ENCODE measurements around the gene PPP2R2C. TPM values are rescaled to one million over a fixed set of nuclear protein-coding genes. Genes with fewer than 3 reads are reported as not detected.

Gene PPP2R2C
- total and polyA plus RNA-seq, 11 donors, result 0.22 to 20.0 (median 6.8) TPM

GRCh38 chr4:6502147-6502546 lies 29.7 kb upstream of the PPP2R2C start:
- WGBS, 4 donors, result 64 to 70% (median 67%) methylated on average over 6 of the region's 6 CpGs
- Histone ChIP-seq H3K4me1 (no peaks in the 10 kb centered on the region), H3K27me3 (peaks cover 0 to 10% (median 0%) of the 10 kb centered on the region in 9 donors), H3K36me3 (no peaks in the 10 kb centered on the region), H3K4me3 (no peak overlapping the region), H3K27ac (no peak overlapping the region), H3K9me3 (peaks cover 0 to 27% (median 11%) of the 10 kb centered on the region in 12 donors)
- ATAC-seq (no peak), DNase-seq (no peak)
- no peak for TF ChIP-seq CTCF (IDR thresholded peaks at IDR 0.05)
- no peak for TF ChIP-seq POLR2A (IDR thresholded peaks at IDR 0.05)
- intact Hi-C loops (cut with DNase I), result no loop called here

DNA sequence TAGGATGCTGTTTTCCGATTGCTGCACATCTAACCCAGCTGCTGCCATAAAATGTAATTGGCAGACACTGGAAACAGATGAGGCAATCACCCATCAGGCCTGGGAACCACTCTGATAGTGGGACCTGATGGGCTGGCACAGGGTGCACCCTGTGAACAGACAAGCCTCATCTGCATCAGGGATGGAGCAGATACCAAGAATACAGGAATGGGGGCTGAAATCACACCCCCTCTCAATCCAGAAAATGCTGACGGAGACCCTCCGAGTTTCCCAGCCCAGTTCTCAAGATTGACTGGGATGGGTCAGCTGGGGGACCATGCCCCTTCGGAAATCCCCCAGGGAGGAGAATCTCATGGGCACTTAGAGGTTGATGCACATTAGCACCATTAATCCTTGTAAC lies 28.8 kb upstream of the PPP2R2C start:
- Histone ChIP-seq H3K4me3 (no peak overlapping the region), H3K36me3 (no peaks in the 10 kb centered on the region), H3K9me3 (peaks cover 0 to 25% (median 11%) of the 10 kb centered on the region in 12 donors), H3K27ac (no peak overlapping the region), H3K27me3 (peaks cover 0 to 10% (median 0%) of the 10 kb centered on the region in 9 donors), H3K4me1 (no peaks in the 10 kb centered on the region)
- intact Hi-C loops (cut with DNase I), result no loop called here
- no peak for TF ChIP-seq CTCF (IDR thresholded peaks at IDR 0.05)
- TF ChIP-seq POLR2A (IDR thresholded peaks at IDR 0.05), result no peak
- DNase-seq (no peak), ATAC-seq (no peak)
- WGBS, 4 donors, result 81 to 87% (median 83%) methylated on average over 4 of the region's 4 CpGs

GRCh38 chr4:6500481-6501140 lies 28.2 kb upstream of the PPP2R2C start:
- no peak overlapping the region for H3K4me3 ChIP-seq
- 74 to 76% (median 75%) methylated on average over 10 of the region's 10 CpGs for WGBS, 4 donors
- no peak overlapping the region for H3K27ac ChIP-seq
- intact Hi-C loops (cut with DNase I), result no loop called here
- DNase-seq (no peak), ATAC-seq (no peak)
- no peaks in the 10 kb centered on the region for H3K36me3 ChIP-seq
- no peaks in the 10 kb centered on the region for H3K4me1 ChIP-seq
- H3K27me3 ChIP-seq, result peaks cover 0 to 10% (median 0%) of the 10 kb centered on the region in 9 donors
- TF ChIP-seq CTCF (IDR thresholded peaks at IDR 0.05), result no peak
- TF ChIP-seq POLR2A (IDR thresholded peaks at IDR 0.05), result no peak
- H3K9me3 ChIP-seq, result peaks cover 0 to 22% (median 11%) of the 10 kb centered on the region in 12 donors

GRCh38 chr4:6499238-6499600 lies 26.8 kb upstream of the PPP2R2C start:
- ATAC-seq, result no peak
- WGBS, 4 donors, result 69 to 78% (median 75%) methylated on average over 6 of the region's 6 CpGs

More at GRCh38 chr4:6499238-6499600, 26.8 kb upstream of the PPP2R2C start:
- no peak overlapping the region for H3K4me3 ChIP-seq
- intact Hi-C loops (cut with DNase I), result no loop called here
- no peak for DNase-seq
- H3K27ac ChIP-seq, result no peak overlapping the region
- H3K27me3 ChIP-seq, result peaks cover 0 to 17% (median 0%) of the 10 kb centered on the region in 9 donors
- H3K4me1 ChIP-seq, result no peaks in the 10 kb centered on the region
- TF ChIP-seq CTCF (IDR thresholded peaks at IDR 0.05), result no peak
- H3K36me3 ChIP-seq, result no peaks in the 10 kb centered on the region
- H3K9me3 ChIP-seq, result peaks cover 0 to 8% (median 4%) of the 10 kb centered on the region in 12 donors

Measured in heart left ventricle (tissue), 16 donors.